GM19025 (cell line): Measurements from ENCODE around the gene BARD1.
A peak's percentile ranks its signal among the peaks of the same experiment; 100 is the strongest.
"Not testable (repeated sequence)": the region's sequence is repeated elsewhere in the genome, so short reads cannot be mapped to it uniquely, and the experiment has no call there.

Experiments used
- ATAC-seq: cut with Tn5 transposase; IDR thresholded peaks from one replicate; pipeline ENCODE4 v1.9.1; 2021; ENCODE audit warnings: mild to moderate bottlenecking, low read depth, moderate library complexity; ENCODE audit not compliant: unreplicated experiment

Gene BARD1

GRCh38 chr2:214808981-214809750, at the start of gene BARD1:
TSS of gene BARD1 (minus strand) at chr2:214809683. CDS start at chr2:214809569, 114 bp downstream.
- ATAC-seq = peak; percentile 11

DNA sequence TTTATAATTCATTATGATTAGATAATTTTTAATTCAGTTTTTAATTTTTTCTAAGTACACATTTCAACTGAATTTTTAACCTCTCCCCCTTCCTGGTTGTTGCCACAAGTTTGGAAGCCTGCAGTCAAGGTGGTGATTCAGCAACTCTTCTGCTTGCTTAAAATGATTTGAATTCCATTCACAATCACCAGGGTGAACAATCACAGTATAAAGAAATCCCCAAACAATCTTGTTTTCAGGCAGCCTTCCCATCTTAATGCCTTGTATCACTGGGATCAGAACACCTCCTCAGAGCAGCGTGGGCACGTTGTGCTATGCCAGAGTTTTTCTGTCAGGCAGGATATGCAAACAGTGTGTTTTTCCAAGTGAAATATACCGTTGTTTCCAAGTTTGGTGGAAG, 46.7 kb upstream of the BARD1 start:
- ATAC-seq = no peak

- no peak for ATAC-seq
Measured at GRCh38 chr2:214853906-214854305, 44.4 kb upstream of the BARD1 start.

DNA sequence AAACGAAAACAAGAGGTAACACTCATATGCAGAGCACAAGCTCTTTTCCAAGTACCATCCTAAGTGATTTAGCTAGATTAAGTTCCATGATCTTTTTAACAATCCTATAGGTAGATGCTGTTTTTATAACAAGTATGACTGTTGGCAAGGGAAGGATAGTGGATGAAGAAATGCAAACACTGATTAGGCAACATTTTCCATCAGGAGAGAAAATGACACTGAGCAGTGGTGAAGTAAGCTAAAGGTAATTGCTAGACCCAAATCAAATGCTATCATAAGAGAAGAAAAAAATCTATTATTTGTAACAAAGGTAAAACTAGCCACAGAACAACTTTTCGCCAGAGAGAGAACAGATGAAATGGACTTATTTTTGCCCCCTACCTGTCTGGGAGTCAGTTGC, 34.3 kb upstream of the BARD1 start:
- no peak for ATAC-seq

GRCh38 chr2:214839464-214839863, 30.0 kb upstream of the BARD1 start:
- peak; percentile 75 for ATAC-seq

- no peak for ATAC-seq
Measured at GRCh38 chr2:214837466-214837865, 28.0 kb upstream of the BARD1 start.

DNA sequence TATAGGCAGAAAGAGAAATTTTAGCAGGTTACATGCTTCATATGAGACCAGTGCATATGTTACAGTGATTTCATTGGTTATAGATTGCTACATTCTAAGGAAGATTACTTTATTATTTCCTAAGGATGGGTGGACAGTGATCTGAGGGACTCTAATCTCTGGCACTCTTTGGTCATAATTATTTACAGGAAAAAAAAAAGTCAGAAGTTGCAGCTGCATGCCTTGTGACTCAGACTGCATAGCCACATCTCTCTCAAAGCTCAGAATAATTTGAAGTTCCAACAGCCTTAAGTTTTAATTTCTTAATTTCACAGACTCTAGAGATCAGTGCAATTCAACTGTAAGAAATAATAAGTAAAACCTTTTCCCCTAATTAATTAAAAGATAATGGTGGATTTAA, 27.1 kb upstream of the BARD1 start:
- no peak for ATAC-seq

DNA sequence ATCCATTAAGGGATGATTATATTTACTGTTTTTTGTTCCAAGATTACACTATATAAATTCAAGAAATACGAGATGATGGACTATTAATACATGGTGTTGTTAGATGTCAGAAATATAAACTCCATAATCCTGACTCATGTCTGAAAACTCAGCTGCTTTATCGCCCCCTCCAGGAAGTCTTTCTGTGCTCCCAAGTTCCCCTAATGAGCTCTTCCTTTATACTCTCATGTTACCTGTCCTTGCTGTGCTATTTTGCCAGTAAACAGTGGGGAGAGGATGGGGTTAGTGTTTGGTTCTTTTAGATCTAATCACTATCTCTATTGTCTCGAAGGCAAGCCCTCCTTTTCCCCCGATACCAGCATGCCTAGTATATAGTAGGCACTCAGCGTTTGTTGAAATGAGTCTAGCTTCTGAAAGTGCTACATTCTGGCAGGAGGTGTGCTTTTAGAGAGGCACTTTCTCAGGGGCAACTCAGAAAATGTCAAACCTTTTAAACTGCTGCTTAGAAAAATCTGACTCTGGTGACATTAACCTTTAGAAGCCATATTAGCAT, 21.4 kb upstream of the BARD1 start:
- no peak for ATAC-seq

- ATAC-seq = no peak
Measured at GRCh38 chr2:214816008-214816533, 6.6 kb upstream of the BARD1 start.

DNA sequence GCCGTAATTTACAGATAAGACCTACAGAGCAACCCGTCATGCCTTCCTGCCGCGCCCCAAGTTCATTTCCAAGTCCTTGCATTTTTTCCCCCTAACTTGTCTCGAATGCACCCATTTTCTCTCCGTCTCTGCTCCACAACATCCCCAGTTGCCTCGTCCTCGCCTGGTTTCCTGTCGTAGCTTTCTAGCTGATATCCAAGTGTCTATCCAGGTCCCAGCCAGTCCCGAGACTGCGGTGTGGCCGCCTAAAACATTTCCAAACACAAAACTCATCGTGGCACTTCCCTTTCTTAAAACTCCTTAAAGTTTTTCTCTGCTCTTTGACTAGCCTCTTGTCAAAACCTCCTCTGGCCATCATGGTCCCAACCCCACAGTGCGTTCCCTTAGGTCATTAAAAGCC, 1.2 kb upstream of the BARD1 start:
- ATAC-seq = no peak

DNA sequence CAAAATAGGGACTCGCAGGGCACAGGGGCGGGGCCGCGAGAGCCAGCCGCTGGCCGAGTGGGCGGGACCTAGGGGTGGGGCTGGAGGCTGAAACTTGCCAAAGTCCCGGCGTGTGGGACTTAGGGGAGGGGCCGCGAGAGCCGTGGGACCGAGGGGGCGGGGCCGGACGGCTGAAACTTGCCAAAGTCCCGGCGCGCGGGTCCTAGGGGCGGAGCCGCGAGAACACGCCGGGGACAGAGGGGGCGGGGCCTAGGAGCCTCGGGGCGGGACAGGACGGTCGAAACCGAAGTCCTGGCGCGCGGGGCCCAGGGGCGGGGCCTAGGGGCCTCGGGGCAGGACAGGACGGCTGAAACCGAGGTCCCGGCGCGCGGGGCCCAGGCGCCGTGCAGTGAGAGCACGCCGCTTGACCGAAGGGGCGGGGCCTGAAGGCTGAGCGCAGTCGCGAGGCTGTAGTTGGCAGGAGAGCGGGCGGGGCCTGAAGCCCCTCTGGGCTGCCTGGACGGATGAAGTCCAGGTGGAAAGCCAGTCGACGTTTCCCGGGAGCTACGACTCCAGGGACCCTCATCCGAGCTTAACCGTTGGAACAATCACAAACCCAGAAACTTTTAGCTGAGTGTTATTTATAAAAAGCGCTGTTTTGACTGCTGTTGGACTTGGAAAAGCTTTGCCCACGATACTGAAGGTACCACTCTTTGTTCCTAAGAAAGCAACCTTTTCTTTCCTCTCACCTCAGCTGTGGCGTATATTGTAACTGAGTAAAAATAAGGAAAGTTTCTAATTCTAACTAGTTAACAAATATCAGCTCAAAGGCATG, 475 bp upstream of the BARD1 start:
- peak; percentile 89 for ATAC-seq

GRCh38 chr2:214807653-214808052, 1.8 kb downstream of the BARD1 start:
- no peak for ATAC-seq

DNA sequence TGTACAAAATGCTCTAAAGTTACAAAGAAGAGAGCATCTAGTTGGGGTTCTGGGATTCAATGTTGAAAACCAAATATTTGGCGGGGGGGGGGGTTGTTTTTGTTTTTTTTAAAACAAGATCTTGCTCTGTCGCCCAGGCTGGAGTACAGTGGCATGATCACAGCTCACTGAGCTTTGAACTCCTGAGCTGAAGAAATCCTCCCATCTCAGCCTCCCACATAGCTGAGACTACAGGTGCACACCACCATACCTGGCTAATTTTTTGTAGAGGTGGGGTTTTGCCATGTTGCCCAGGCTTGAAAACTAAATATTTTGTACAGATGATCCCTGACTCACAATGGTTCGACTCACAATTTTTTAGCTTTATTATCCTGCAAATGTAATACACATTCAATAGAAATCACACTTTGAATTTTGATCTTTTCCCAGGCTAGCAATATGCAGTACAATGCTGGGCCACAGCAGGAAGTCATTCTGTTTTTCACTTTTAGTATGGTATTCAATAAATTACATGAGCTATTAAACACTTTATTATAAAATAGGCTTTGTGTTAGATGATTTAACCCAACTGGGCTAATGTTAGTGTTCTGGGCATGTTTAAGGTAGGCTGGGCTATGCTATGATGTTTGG, 7.6 kb downstream of the BARD1 start:
- ATAC-seq = no peak

- ATAC-seq = no peak
Measured at GRCh38 chr2:214801068-214801467, 8.4 kb downstream of the BARD1 start.

DNA sequence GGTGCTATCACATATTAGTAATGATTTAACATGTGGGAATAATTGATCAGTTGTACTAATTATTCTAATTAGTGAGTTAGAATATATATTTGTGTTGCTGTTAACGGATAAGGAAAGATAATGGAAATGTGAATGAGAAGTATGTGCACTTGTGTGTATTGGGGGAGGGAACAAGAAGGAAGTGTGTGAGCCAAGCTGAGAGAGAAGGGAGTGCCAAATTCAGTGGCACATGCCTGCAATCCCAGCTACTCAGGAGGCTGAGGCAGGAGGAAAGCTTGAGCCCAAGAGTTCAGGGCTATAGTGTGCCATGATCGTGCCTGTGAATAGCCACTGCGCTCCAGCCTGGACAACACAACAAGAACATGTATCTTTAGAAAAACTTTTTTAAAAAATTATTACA, 9.3 kb downstream of the BARD1 start:
- no peak for ATAC-seq

GRCh38 chr2:214796911-214797310, 12.6 kb downstream of the BARD1 start:
- ATAC-seq = no peak

DNA sequence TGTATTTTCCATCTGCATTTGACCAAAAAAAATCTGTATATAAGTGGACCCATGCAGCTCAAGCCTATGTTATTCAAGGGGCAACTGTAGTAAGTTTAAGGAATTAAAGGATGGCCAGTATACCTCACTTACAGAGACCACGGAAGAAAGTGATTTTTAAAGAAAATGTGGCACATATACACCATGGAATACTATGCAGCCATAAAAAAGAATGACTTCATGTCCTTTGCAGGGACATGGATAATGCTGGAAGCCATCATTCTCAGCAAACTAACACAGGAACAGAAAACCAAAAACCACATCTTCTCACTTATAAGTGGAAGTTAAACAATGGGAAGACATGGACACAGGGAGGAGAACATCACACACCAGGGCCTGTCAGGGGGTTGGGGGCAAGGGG, 26.3 kb downstream of the BARD1 start:
- ATAC-seq = not testable (repeated sequence)

DNA sequence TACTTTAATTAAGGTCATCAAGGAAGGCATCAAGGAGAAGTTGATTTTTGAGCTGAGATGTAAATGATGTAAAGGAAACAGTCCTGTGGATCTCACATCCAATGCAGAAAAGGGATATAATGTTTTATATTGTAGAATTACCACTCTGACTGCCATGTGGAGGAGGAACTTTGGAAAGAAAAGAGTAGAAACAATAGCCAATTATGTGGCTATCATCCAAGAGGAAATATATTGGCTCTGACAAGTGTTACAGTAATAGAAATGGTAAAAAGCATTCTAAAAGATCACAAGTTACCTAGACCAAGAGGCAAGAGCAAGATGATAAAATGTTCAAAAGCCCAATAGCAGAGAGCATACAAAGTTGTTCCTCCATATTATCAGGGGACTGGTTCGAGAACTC, 26.8 kb downstream of the BARD1 start:
- no peak for ATAC-seq

- ATAC-seq = no peak
Measured at GRCh38 chr2:214781226-214781625, 28.3 kb downstream of the BARD1 start.

- no peak for ATAC-seq
Measured at GRCh38 chr2:214775971-214776370, 33.5 kb downstream of the BARD1 start.

GRCh38 chr2:214774108-214774507, 35.4 kb downstream of the BARD1 start:
- ATAC-seq = no peak
